ENCODE results near the gene CIDEA. TPM values are rescaled to one million over a fixed set of nuclear protein-coding genes. Genes with fewer than 3 reads are reported as not detected.
"Not testable (repeated sequence)": the region's sequence is repeated elsewhere in the genome, so short reads cannot be mapped to it uniquely, and the experiment has no call there.

CIDEA gene
- total and polyA plus RNA-seq, 7 donors: 0.38 to 2.7 (median 0.72) TPM; not detected in 3

DNA sequence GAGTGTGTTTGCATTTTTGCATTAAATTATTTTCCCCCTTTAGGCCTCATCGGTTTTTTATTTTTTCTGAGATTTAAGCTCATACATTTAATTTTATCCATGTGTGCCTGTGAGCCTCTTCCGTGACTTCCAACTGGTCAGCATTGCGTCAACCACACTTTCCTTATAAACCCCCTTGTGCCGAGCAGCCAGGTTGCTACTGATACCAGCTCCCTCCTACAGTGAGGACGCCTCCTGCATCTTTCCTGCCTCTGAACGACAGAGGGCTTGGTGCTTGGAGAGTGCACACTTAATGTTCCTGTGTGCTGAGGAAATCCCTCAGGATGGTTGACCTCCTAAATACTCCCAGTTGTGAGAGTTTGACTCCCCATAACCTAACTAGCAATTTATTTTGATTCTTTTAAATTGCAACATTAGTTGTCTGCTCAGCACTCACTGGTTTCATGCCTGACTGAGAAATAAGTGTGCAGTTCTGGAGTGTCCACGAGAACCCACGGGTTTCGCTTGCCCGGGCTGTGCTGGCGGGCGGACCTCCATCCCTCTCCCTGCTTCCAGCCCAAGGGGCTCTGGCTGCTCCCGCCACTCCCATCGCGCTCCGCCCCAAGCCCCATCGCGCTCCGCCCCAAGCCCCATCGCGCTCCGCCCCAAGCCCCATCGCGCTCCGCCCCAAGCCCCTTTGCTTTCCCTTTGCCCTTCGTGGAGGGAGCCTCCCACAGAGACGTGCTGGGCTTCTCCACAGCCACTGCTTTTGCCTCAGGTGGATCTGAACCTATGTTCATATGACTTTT is 26.6 kb upstream of the CIDEA start:
- H3K27me3 ChIP-seq (ENCODE audit: insufficient read depth in 3 of 3, low read length in 2 of 3); H3K9me3 ChIP-seq; H3K4me3 ChIP-seq; H3K27ac ChIP-seq; DNase-seq; H3K4me1 ChIP-seq; ATAC-seq; intact Hi-C loops (cut with DNase I); H3K36me3 ChIP-seq (ENCODE audit: insufficient read depth in 1 of 2, low read depth in 1 of 2): not testable (repeated sequence)
- 44 to 66% (median 54%) methylated on average over 11 to 12 of the region's 27 CpGs for WGBS, 3 donors

DNA sequence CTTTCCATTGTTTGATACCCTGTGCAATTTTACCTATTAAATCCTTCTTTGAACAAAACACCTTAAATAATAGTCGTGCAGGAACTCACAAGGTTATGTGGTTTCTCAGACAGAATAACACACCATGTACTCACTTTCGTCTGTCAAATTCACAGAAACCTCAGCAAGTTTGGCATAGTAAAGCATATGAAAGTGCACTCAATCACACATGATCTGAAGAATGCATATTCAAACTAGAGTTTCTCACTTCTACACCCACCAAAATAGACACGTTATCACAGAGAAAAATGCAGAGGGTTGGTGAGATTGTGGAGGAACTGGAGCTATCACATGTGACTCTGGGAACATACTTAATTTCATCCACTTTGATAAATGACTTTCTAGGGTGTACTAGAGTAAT is 25.9 kb upstream of the CIDEA start:
- H3K4me3 ChIP-seq; ATAC-seq; H3K9me3 ChIP-seq; H3K36me3 ChIP-seq (ENCODE audit: insufficient read depth in 1 of 2, low read depth in 1 of 2); intact Hi-C loops (cut with DNase I); H3K27me3 ChIP-seq (ENCODE audit: insufficient read depth in 3 of 3, low read length in 2 of 3); H3K4me1 ChIP-seq; H3K27ac ChIP-seq; DNase-seq: not testable (repeated sequence)
- WGBS, 3 donors: 31 to 62% (median 60%) methylated on average over 3 of the region's 3 CpGs

- H3K36me3 ChIP-seq (ENCODE audit: insufficient read depth in 1 of 2, low read depth in 1 of 2); H3K9me3 ChIP-seq; ATAC-seq; H3K27ac ChIP-seq; H3K4me1 ChIP-seq; H3K4me3 ChIP-seq; DNase-seq; H3K27me3 ChIP-seq (ENCODE audit: insufficient read depth in 3 of 3, low read length in 2 of 3): not testable (repeated sequence)
- 91 to 95% (median 94%) methylated on average over 8 of the region's 8 CpGs for WGBS, 3 donors
- intact Hi-C loops (cut with DNase I): loop anchor here in 1 of 2 donors (10.0 kb wide), 1 partner anchor 186 kb away; no protein-coding TSS in a partner anchor
Measured at GRCh38 chr18:12230561-12230960, 23.6 kb upstream of the CIDEA start.

GRCh38 chr18:12231040-12231882 is 22.9 kb upstream of the CIDEA start:
- no peaks in the 10 kb centered on the region for H3K36me3 ChIP-seq (ENCODE audit: insufficient read depth in 1 of 2, low read depth in 1 of 2)
- TF ChIP-seq, protein P1, sequence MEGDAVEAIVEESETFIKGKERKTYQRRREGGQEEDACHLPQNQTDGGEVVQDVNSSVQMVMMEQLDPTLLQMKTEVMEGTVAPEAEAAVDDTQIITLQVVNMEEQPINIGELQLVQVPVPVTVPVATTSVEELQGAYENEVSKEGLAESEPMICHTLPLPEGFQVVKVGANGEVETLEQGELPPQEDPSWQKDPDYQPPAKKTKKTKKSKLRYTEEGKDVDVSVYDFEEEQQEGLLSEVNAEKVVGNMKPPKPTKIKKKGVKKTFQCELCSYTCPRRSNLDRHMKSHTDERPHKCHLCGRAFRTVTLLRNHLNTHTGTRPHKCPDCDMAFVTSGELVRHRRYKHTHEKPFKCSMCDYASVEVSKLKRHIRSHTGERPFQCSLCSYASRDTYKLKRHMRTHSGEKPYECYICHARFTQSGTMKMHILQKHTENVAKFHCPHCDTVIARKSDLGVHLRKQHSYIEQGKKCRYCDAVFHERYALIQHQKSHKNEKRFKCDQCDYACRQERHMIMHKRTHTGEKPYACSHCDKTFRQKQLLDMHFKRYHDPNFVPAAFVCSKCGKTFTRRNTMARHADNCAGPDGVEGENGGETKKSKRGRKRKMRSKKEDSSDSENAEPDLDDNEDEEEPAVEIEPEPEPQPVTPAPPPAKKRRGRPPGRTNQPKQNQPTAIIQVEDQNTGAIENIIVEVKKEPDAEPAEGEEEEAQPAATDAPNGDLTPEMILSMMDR (IDR thresholded peaks at IDR 0.05): no peak
- H3K4me3 ChIP-seq: no peak overlapping the region
- DNase-seq: no peak
- no peaks in the 10 kb centered on the region for H3K9me3 ChIP-seq
- H3K27ac ChIP-seq: no peak overlapping the region
- 82 to 87% (median 85%) methylated on average over 17 of the region's 17 CpGs for WGBS, 3 donors
- ATAC-seq: no peak
- H3K4me1 ChIP-seq: no peaks in the 10 kb centered on the region
- H3K27me3 ChIP-seq (ENCODE audit: insufficient read depth in 3 of 3, low read length in 2 of 3): peaks cover 0 to 4% (median 3%) of the 10 kb centered on the region in 3 donors
- intact Hi-C loops (cut with DNase I): loop anchor here in 1 of 2 donors (10.0 kb wide), 1 partner anchor 186 kb away; no protein-coding TSS in a partner anchor

- H3K36me3 ChIP-seq (ENCODE audit: insufficient read depth in 1 of 2, low read depth in 1 of 2): no peaks in the 10 kb centered on the region
- ATAC-seq (no peak), DNase-seq (no peak)
- intact Hi-C loops (cut with DNase I): loop anchor here in 1 of 2 donors (10.0 kb wide), 1 partner anchor 187 kb away; no protein-coding TSS in a partner anchor
- 84 to 89% (median 88%) methylated on average over 9 of the region's 9 CpGs for WGBS, 3 donors
- no peaks in the 10 kb centered on the region for H3K4me1 ChIP-seq
- H3K4me3 ChIP-seq: no peak overlapping the region
- TF ChIP-seq, protein P1 (IDR thresholded peaks at IDR 0.05): no peak
- no peak overlapping the region for H3K27ac ChIP-seq
- H3K27me3 ChIP-seq (ENCODE audit: insufficient read depth in 3 of 3, low read length in 2 of 3): peaks cover 0 to 4% (median 3%) of the 10 kb centered on the region in 3 donors
- H3K9me3 ChIP-seq: no peaks in the 10 kb centered on the region
Measured at GRCh38 chr18:12231986-12232385, 22.2 kb upstream of the CIDEA start.

- H3K27ac ChIP-seq: no peak overlapping the region
- H3K9me3 ChIP-seq: no peaks in the 10 kb centered on the region
- 63 to 69% (median 65%) methylated on average over 5 of the region's 5 CpGs for WGBS, 3 donors
- DNase-seq: no peak
- H3K27me3 ChIP-seq (ENCODE audit: insufficient read depth in 3 of 3, low read length in 2 of 3): peaks cover 0 to 4% (median 3%) of the 10 kb centered on the region in 3 donors
- H3K36me3 ChIP-seq (ENCODE audit: insufficient read depth in 1 of 2, low read depth in 1 of 2): no peaks in the 10 kb centered on the region
- no peak overlapping the region for H3K4me3 ChIP-seq
- no peaks in the 10 kb centered on the region for H3K4me1 ChIP-seq
- TF ChIP-seq, protein P1 (IDR thresholded peaks at IDR 0.05): no peak
- ATAC-seq: no peak
- intact Hi-C loops (cut with DNase I): loop anchor here in 1 of 2 donors (10.0 kb wide), 1 partner anchor 189 kb away; no protein-coding TSS in a partner anchor
Measured at GRCh38 chr18:12233378-12233777, 20.8 kb upstream of the CIDEA start.

Data from psoas muscle (tissue), 8 donors.